IMR-90 (cell line): ENCODE data around the gene MTMR2. TPM values are rescaled to one million over a fixed set of nuclear protein-coding genes. Genes with fewer than 3 reads are reported as not detected.

Source experiments
- ATAC-seq: fragments of 200-7000 bp; cut with Tn5 transposase; 2 replicates; pipeline ENCODE4 v1.9.1; 2020; ENCODE audit warnings: low read depth, mild to moderate bottlenecking, moderate library complexity
- BruUV-seq: library from RNA; stranded (reverse); fragments of 400-500 nt; replicated peaks from 2 replicates; lab custom pipeline; 2021; lab: Mats Ljungman, UMichigan
- CTCF ChIA-PET: fragments of 300-600 bp; formaldehyde crosslinking; extraction: SDS; loops from one replicate; lab custom pipeline; 2021; ENCODE audit warnings: antibody characterized with exemption; lab: Yijun Ruan, JAX
- POLR2A ChIA-PET: fragments of 300-600 bp; sonication (Branson Sonifier 250); formaldehyde crosslinking; loops from one replicate; lab custom pipeline; 2022; ENCODE audit warnings: antibody characterized with exemption; ENCODE audit not compliant: unreplicated experiment; lab: Charles Lee
- DNase-seq: peaks from one replicate; pipeline ENCODE4 v3.0.0; 2013
- H2AFZ ChIP-seq: replicated peaks from 2 replicates; pipeline ENCODE3; 2013; ENCODE audit warnings: low read length, mild to moderate bottlenecking; ENCODE audit not compliant: poor library complexity
- H2AK5ac ChIP-seq: 2 replicates; pipeline ENCODE4 v1.6.1; 2013; ENCODE audit warnings: low read depth, low read length, inconsistent platforms
- H2AK9ac ChIP-seq: replicated peaks from 2 replicates; pipeline ENCODE3; 2013; ENCODE audit warnings: mild to moderate bottlenecking, low read depth, low read length, moderate library complexity; ENCODE audit not compliant: poor library complexity
- H2BK120ac ChIP-seq: 2 replicates; pipeline ENCODE4 v1.6.1; 2013; ENCODE audit warnings: low read depth, low read length, inconsistent platforms
- H2BK15ac ChIP-seq: 3 replicates; pipeline ENCODE4 v1.6.1; 2013; ENCODE audit warnings: low read depth, low read length, inconsistent platforms
- H2BK20ac ChIP-seq: 2 replicates; pipeline ENCODE4 v1.6.1; 2013; ENCODE audit warnings: low read depth, mild to moderate bottlenecking, inconsistent platforms, low read length, moderate library complexity
- H2BK5ac ChIP-seq: 2 replicates; pipeline ENCODE4 v1.6.1; 2013; ENCODE audit warnings: mild to moderate bottlenecking, low read depth, low read length, inconsistent platforms; ENCODE audit not compliant: poor library complexity, severe bottlenecking
- H3K14ac ChIP-seq: replicated peaks from 2 replicates; pipeline ENCODE4 v1.6.1; 2013; ENCODE audit warnings: low read depth, low read length, inconsistent platforms
- H3K18ac ChIP-seq: 2 replicates; pipeline ENCODE4 v1.6.1; 2013; ENCODE audit warnings: low read depth, low read length, control low read depth
- H3K23ac ChIP-seq: 2 replicates; pipeline ENCODE4 v1.6.1; 2013; ENCODE audit warnings: low read depth, low read length, inconsistent platforms
- H3K27ac ChIP-seq: 2 replicates; pipeline ENCODE4 v1.5.1; 2013; ENCODE audit warnings: mild to moderate bottlenecking, control low read depth, low read length; ENCODE audit not compliant: insufficient read depth
- H3K27me3 ChIP-seq: 2 replicates; pipeline ENCODE4 v1.6.1; 2013; ENCODE audit warnings: low read length; ENCODE audit not compliant: control insufficient read depth, insufficient read depth
- H3K36me3 ChIP-seq: 2 replicates; pipeline ENCODE4 v1.6.1; 2013; ENCODE audit warnings: low read length, mixed read lengths; ENCODE audit not compliant: control insufficient read depth, insufficient read depth
- H3K4ac ChIP-seq: 2 replicates; pipeline ENCODE4 v1.6.1; 2013; ENCODE audit warnings: low read depth, low read length, inconsistent platforms
- H3K4me1 ChIP-seq: 2 replicates; pipeline ENCODE4 v1.6.1; 2013; ENCODE audit warnings: low read length, mixed read lengths; ENCODE audit not compliant: control insufficient read depth, insufficient read depth
- H3K4me2 ChIP-seq: 2 replicates; pipeline ENCODE4 v1.6.1; 2013; ENCODE audit warnings: low read depth, mild to moderate bottlenecking, control low read depth, low read length, moderate library complexity
- H3K4me3 ChIP-seq: 2 replicates; pipeline ENCODE4 v1.5.1; 2013; ENCODE audit warnings: low read depth, mild to moderate bottlenecking, control low read depth, low read length, moderate library complexity; ENCODE audit not compliant: insufficient read depth
- H3K56ac ChIP-seq: 2 replicates; pipeline ENCODE4 v1.6.1; 2013; ENCODE audit warnings: low read length, inconsistent platforms; ENCODE audit not compliant: insufficient read depth; ENCODE audit errors: extremely low read depth
- H3K79me1 ChIP-seq, 2 experiments: 2 replicates each; pipeline ENCODE4 v1.6.1; 2013; ENCODE audit warnings: low read length in 2 of 2, inconsistent platforms in 1 of 2, low read depth in 1 of 2
- H3K9ac ChIP-seq: 2 replicates; pipeline ENCODE4 v1.6.1; 2013; ENCODE audit warnings: low read depth, low read length, control low read depth
- H3K9me1 ChIP-seq: 2 replicates; pipeline ENCODE4 v1.6.1; 2013; ENCODE audit warnings: low read length, inconsistent platforms; ENCODE audit not compliant: insufficient read depth
- H3K9me3 ChIP-seq: 2 replicates; pipeline ENCODE4 v1.6.1; 2013; ENCODE audit warnings: low read length; ENCODE audit not compliant: control insufficient read depth, insufficient read depth
- H4K20me1 ChIP-seq: 2 replicates; pipeline ENCODE4 v1.6.1; 2013; ENCODE audit warnings: low read length, inconsistent platforms; ENCODE audit not compliant: insufficient read depth
- H4K5ac ChIP-seq: 2 replicates; pipeline ENCODE4 v1.6.1; 2013; ENCODE audit warnings: mild to moderate bottlenecking, low read depth, low read length, control low read depth
- H4K8ac ChIP-seq, 2 experiments: 2 replicates each; pipeline ENCODE4 v1.6.1; 2013; ENCODE audit warnings: low read depth in 2 of 2, low read length in 2 of 2, control low read depth in 1 of 2, inconsistent platforms in 1 of 2
- H4K91ac ChIP-seq: 2 replicates; pipeline ENCODE4 v1.6.1; 2013; ENCODE audit warnings: low read depth, low read length, inconsistent platforms; ENCODE audit not compliant: insufficient read depth
- BHLHE40 ChIP-seq: fragments of 150-350 bp; IDR thresholded peaks from 2 replicates; pipeline ENCODE4 v1.6.1; 2016; ENCODE audit warnings: mild to moderate bottlenecking, low read depth, low read length
- CEBPB ChIP-seq: IDR thresholded peaks from 2 replicates; pipeline ENCODE4 v1.6.1; 2012; ENCODE audit warnings: low read depth, low read length, improper control_type of control experiment
- CHD1 ChIP-seq: IDR thresholded peaks from 2 replicates; pipeline ENCODE4 v1.6.1; 2012; ENCODE audit warnings: low read depth, low read length, improper control_type of control experiment
- FOS ChIP-seq: fragments of 150-350 bp; IDR thresholded peaks from 2 replicates; pipeline ENCODE4 v1.6.1; 2016; ENCODE audit warnings: low read depth, low read length
- MAFK ChIP-seq: IDR thresholded peaks from 2 replicates; pipeline ENCODE4 v1.6.1; 2012; ENCODE audit warnings: low read depth, low read length, improper control_type of control experiment
- MAZ ChIP-seq: IDR thresholded peaks from 2 replicates; pipeline ENCODE4 v1.6.1; 2012; ENCODE audit warnings: low read depth, mild to moderate bottlenecking, low read length, improper control_type of control experiment, moderate library complexity, borderline replicate concordance
- MXI1 ChIP-seq: IDR thresholded peaks from 2 replicates; pipeline ENCODE4 v1.6.1; 2012; ENCODE audit warnings: low read depth, mild to moderate bottlenecking, low read length, moderate library complexity, borderline replicate concordance
- NFE2L2 ChIP-seq: fragments of 150-350 bp; IDR thresholded peaks from 2 replicates; pipeline ENCODE4 v1.6.1; 2016; ENCODE audit warnings: low read depth, mild to moderate bottlenecking, low read length
- POLR2A ChIP-seq: IDR thresholded peaks from 2 replicates; pipeline ENCODE4 v1.6.1; 2012; ENCODE audit warnings: mild to moderate bottlenecking, low read depth, low read length
- RAD21 ChIP-seq: IDR thresholded peaks from 2 replicates; pipeline ENCODE4 v1.6.1; 2012; ENCODE audit warnings: low read length, improper control_type of control experiment
- RCOR1 ChIP-seq: IDR thresholded peaks from 2 replicates; pipeline ENCODE4 v1.6.1; 2012; ENCODE audit warnings: mild to moderate bottlenecking, low read length, improper control_type of control experiment; ENCODE audit not compliant: insufficient replicate concordance
- RFX5 ChIP-seq: IDR thresholded peaks from 2 replicates; pipeline ENCODE4 v1.8.0; 2012; ENCODE audit warnings: low read depth, mild to moderate bottlenecking, low read length, moderate library complexity
- SMC3 ChIP-seq: fragments of 150-350 bp; IDR thresholded peaks from 2 replicates; pipeline ENCODE4 v1.6.1; 2016; ENCODE audit warnings: low read depth, mild to moderate bottlenecking, antibody characterized with exemption, low read length, moderate library complexity
- WGBS, 2 experiments: methylation state at CpG; one replicate each; pipeline versions ENCODE4 v1.1.5 to v1.1.7; 2013; ENCODE audit warnings: missing lambda C conversion rate in 2 of 2; ENCODE audit not compliant: insufficient read length in 1 of 2; ENCODE audit errors: extremely low coverage in 2 of 2; 5-methylcytosine and 5-hydroxymethylcytosine counted together
- dilution Hi-C: fragments of 300-500 bp; cut with HindIII; formaldehyde crosslinking; loops from one replicate; pipeline ENCODE4 v1.14.3; 2018; ENCODE audit warnings: low sequenced_read_pairs; ENCODE audit not compliant: unreplicated experiment
- in situ Hi-C: fragments of 300-500 bp; cut with MboI; formaldehyde crosslinking; loops from 3 replicates; pipeline ENCODE4 v1.14.3; 2019; ENCODE audit warnings: low sequenced_read_pairs, inconsistent platforms, mixed read lengths
- intact Hi-C: fragments of 100-400 bp; cut with micrococcal nuclease; formaldehyde crosslinking; loops from 2 replicates; pipeline ENCODE4 v1.10.0; 2022
- polyA plus RNA-seq, 3 experiments: library from polyadenylated mRNA; depleted of rRNA; stranded (reverse); fragments of >200 nt; gene quantifications; 2 replicates each; pipeline ENCODE4 v1.2.3, GENCODE V29; 2012; ENCODE audit warnings: low replicate concordance in 1 of 3
- total RNA-seq: library from RNA; depleted of rRNA; stranded (reverse); fragments of >200 nt; gene quantifications from 2 replicates; pipeline ENCODE4 v1.2.3, GENCODE V29; 2012
- TF ChIP-seq, protein P1 (sequence below): fragments of 150-350 bp; IDR thresholded peaks from 2 replicates; pipeline ENCODE4 v1.6.1; 2016; ENCODE audit warnings: low read depth, mild to moderate bottlenecking, low read length, moderate library complexity, borderline replicate concordance
- TF ChIP-seq, protein P2 (sequence below): conservative IDR thresholded peaks from 2 replicates; pipeline ENCODE4 v1.5.1; 2012; ENCODE audit warnings: mild to moderate bottlenecking, low read depth, low read length, improper control_type of control experiment
- TF ChIP-seq, protein P3 (sequence below): fragments of 150-350 bp; IDR thresholded peaks from 2 replicates; pipeline ENCODE4 v1.6.1; 2017; ENCODE audit warnings: mild to moderate bottlenecking, antibody characterized with exemption, low read length, low read depth

MTMR2 gene
- total and polyA plus RNA-seq, 2 of the 4 experiments (the other 2 are of a cell fraction) = 16.6 to 30.6 TPM

DNA sequence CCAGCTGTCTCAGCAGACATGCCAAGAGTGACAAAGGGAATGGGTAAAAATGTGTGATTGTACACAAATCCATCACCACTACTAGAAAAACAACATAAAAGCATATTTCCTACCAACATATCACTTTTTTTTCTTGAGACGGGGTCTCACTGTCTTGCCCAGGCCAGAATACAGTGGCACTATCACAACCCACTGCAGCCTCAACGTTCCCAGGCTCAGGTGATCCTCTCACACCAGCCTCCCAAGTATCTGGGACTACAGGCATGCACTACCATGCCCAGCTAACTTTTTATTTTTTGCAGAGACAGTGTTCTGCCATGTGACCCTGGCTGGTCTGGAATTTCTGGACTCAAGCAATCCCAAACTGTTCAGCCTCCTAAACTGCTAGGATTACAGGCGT, 5.2 kb downstream of the MTMR2 start:
- intact Hi-C loops (no loop called here), in situ Hi-C loops (no loop called here), dilution Hi-C loops (no loop called here)
- Histone ChIP-seq H2BK15ac (no peak overlapping the region), H2BK5ac (no peak overlapping the region), H3K18ac (no peak overlapping the region), H3K4me2 (no peak overlapping the region), H3K23ac (no peak overlapping the region), H2AK5ac (no peak overlapping the region), H3K27me3 (no peaks in the 10 kb centered on the region), H3K14ac (no peak overlapping the region), H4K8ac (no peak overlapping the region), H3K79me1 (peaks cover 27 to 62% of the 10 kb centered on the region in 2 experiments), H2BK20ac (no peak overlapping the region), H3K4me1 (peaks cover 5% of the 10 kb centered on the region; the same call in 1 of the 2 replicates), H3K56ac (no peak overlapping the region), H4K20me1 (peaks cover 6% of the 10 kb centered on the region; the same call in 1 of the 2 replicates), H4K91ac (no peak overlapping the region), H3K9ac (no peak overlapping the region), H2AFZ (no peak overlapping the region), H3K4me3 (no peak overlapping the region), H3K4ac (no peak overlapping the region), H2AK9ac (no peak overlapping the region), H3K27ac (no peak overlapping the region), H4K5ac (no peak overlapping the region), H3K36me3 (no peaks in the 10 kb centered on the region), H2BK120ac (no peak overlapping the region), H3K9me1 (peaks cover 11% of the 10 kb centered on the region), H3K9me3 (no peaks in the 10 kb centered on the region)
- DNase-seq (no peak), ATAC-seq (no peak)
- BruUV-seq = no TSS peak
- WGBS, 2 experiments = 100% methylated on average over 1 of the region's 3 CpGs; no CpG with 5 or more reads in 1 of the 2 experiments
- TF ChIP-seq CEBPB (no peak), POLR2A (no peak), MXI1 (no peak), RCOR1 (no peak), FOS (no peak), MAZ (no peak), NFE2L2 (no peak), RFX5 (no peak), BHLHE40 (no peak), RAD21 (no peak), MAFK (no peak), SMC3 (no peak), CHD1 (no peak)
- TF ChIP-seq, protein P1, sequence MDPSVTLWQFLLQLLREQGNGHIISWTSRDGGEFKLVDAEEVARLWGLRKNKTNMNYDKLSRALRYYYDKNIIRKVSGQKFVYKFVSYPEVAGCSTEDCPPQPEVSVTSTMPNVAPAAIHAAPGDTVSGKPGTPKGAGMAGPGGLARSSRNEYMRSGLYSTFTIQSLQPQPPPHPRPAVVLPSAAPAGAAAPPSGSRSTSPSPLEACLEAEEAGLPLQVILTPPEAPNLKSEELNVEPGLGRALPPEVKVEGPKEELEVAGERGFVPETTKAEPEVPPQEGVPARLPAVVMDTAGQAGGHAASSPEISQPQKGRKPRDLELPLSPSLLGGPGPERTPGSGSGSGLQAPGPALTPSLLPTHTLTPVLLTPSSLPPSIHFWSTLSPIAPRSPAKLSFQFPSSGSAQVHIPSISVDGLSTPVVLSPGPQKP = no peak
- TF ChIP-seq, protein P2, sequence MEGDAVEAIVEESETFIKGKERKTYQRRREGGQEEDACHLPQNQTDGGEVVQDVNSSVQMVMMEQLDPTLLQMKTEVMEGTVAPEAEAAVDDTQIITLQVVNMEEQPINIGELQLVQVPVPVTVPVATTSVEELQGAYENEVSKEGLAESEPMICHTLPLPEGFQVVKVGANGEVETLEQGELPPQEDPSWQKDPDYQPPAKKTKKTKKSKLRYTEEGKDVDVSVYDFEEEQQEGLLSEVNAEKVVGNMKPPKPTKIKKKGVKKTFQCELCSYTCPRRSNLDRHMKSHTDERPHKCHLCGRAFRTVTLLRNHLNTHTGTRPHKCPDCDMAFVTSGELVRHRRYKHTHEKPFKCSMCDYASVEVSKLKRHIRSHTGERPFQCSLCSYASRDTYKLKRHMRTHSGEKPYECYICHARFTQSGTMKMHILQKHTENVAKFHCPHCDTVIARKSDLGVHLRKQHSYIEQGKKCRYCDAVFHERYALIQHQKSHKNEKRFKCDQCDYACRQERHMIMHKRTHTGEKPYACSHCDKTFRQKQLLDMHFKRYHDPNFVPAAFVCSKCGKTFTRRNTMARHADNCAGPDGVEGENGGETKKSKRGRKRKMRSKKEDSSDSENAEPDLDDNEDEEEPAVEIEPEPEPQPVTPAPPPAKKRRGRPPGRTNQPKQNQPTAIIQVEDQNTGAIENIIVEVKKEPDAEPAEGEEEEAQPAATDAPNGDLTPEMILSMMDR = no peak
- TF ChIP-seq, protein P3, sequence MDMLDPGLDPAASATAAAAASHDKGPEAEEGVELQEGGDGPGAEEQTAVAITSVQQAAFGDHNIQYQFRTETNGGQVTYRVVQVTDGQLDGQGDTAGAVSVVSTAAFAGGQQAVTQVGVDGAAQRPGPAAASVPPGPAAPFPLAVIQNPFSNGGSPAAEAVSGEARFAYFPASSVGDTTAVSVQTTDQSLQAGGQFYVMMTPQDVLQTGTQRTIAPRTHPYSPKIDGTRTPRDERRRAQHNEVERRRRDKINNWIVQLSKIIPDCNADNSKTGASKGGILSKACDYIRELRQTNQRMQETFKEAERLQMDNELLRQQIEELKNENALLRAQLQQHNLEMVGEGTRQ = no peak
- ChIA-PET CTCF (no interaction called here), POLR2A (no interaction called here)
